HG02885 (cell line): ENCODE data around the gene RILPL2.
A peak's percentile ranks its signal among the peaks of the same experiment; 100 is the strongest.
"Not testable (repeated sequence)": the region's sequence is repeated elsewhere in the genome, so short reads cannot be mapped to it uniquely, and the experiment has no call there.

ENCODE experiments used
- ATAC-seq: cut with Tn5 transposase; IDR thresholded peaks from one replicate; pipeline ENCODE4 v1.9.1; 2021; ENCODE audit warnings: mild to moderate bottlenecking; ENCODE audit not compliant: unreplicated experiment, poor library complexity

The RILPL2 gene

DNA sequence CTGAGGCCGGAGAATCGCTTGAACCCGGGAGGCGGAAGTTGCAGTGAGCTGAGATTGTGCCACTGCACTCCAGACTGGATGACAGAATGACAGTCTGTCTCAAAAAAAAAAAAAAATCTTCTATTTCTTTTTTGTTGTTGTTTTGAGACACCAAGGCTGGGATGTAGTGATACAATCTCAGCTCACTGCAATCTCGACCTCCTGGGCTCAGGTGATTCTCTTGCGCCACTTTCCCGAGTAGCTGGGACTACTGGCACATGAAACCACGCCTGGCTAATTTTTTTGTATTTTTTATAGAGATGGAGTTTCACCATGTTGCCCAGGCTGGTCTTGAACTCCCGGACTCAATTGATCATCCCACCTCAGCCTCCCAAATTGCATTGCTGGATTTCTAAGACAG, 14.2 kb upstream of the RILPL2 start:
- ATAC-seq: no peak

DNA sequence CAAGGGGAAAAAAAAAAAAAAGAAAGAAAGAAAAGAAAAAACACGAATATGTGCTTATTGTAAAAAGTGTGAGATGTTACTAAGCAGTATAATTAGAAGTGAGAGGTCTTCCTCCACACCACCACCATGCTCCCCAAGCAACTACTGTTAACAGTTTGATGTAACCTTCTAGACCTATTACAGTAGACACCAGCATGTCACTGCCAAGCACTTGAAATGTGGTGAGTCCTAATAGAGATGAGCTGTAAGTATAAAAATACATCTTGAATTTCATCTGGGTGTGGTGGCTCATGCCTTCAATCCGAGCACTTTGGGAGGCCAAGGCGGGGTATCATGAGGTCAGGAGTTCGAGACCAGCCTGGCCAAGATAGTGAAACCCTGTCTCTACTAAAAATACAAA, 13.4 kb upstream of the RILPL2 start:
- ATAC-seq: no peak

DNA sequence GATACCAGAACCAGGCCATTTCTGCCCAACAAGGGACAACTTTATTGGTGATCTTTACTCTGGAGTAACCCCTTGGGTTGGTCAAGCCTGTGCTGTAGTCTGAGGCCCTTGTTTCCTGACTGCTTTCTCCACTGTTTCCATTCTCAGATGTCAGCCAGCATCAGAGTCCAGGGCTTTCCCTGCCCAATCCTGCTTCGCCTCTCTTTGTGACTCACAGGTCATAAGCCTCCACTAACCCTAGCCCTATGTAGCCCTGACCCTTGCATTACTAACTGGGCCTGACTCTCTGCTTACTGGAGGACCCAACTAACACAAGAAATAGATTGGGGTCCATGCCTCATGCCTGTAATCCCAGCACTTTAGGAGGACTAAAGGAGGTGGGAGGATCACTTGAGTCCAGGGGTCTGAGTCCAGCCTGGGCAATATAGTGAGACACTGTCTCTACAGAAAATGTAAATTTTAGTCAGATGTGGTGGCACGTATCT, 12.8 kb upstream of the RILPL2 start:
- ATAC-seq: no peak

DNA sequence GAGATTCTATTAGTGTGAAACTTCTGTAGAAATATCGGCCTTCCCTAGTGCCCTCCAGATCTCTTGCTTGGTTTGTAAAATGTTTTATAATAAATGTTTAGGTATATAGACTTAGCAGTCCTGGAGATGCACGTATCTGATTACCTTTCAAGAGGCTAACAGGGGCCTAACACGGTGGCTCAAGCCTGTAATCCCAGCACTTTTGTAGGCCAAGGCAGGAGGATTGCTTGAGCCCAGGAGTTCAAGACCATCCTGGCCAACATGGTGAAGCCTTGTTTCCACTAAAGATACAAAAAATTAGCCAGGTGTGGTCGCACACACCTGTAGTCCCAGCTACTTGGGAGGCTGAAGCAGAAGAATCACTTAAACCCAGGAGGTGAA, 9.8 kb upstream of the RILPL2 start:
- ATAC-seq: no peak

DNA sequence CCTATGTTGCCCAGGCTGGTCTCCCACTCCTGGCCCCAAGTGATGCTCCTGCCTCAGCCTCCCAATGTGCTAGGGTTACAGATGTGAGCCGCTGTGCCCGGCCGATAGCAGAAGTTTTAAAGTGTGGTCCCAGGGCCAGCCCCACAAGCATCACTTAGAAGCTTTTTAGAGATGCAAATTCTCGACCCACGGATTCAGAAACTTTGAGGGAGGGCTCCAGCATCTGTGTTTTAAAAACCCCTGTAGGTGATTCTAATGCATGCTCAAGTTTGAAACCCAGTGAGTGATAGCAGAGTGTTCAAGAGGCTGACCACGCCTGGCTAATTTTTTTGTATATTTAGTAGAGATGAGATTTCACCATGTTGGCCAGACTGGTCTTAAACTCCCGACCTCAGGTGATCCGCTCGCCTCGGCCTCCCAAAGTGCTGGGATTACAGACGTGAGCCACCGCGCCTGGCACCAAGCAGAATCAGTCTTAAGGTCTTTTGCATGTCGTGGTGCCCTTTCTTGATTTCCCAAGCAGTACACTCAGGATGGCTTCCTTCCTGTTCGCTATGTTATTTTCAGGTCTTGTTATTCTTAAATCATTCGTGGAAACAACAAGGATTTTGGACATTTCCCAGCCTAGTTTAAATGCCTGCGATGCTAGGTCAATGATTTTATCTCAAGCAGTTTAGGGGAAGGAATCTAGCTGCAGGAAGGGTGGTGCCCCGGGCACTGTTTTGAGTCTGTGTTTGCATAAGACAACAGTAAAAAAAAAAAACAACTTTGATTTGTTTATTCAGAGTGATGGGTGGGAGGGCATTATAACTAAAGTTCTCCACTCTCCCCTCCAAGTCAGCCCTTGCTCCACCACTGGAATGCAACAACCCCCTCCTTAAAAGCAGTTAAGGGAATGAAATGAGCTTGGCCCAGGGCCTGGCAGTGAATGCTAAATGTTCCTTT, 9.2 kb upstream of the RILPL2 start:
- ATAC-seq: no peak

DNA sequence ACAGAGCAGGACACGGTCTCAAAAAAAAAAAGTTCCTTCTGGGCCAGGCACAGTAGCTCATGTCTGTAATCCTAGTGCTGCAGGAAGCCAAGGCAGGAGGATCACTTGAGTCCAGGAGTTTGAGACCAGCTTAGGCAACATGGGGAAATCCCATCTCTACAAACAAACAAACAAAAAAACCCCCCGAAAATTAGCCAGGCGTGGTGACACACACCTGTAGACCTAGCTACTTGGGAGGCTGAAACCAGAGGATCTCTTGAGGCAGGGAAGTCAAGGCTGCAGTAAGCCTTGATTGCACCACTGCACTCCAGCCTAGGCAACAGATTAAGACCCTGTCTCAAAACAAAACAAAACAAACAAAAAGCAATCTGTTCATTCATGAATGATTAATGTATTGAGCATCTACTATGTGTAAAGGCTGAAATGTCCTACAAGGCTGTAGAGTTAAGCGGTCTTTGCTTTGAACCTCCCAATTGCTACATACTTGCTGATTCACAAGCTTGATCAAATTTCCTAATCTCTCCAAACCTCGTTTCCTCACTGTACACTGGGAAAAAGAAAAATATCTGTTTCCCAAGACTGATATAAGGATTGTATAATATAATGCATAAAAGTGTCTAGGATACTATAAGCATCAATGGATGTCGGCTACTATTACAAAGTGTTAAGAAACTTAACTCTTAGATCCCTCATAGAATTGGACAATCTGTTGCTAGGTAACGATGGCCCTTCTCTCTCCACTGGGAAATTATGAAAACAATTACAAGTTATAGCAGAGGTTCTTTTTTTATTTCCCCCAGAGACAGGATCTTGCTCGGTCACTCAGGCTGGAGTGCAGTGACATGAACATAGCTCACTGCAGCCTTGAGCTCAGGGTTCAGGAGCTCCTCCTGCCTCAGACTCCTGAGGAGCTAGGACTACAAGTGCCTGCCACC, 7.9 kb upstream of the RILPL2 start:
- ATAC-seq: no peak

DNA sequence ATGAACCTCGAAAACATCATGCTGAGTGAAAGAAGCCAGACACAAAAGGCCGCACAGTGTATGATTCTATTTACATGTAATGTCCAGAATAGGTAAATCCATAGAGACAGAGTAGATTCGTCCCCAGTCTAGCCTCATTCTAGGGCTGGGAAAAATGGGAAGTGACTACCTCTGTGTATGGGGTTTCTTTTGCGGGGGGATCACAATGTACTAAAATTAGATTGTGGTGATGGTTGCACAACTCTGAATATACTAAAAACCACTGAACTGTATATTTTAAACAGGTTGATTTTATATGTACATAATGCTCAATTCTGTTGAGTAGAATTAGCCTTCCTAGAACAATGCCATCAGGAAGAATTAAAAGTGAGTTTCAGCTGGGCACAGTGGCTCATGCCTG, 6.3 kb upstream of the RILPL2 start:
- ATAC-seq: no peak

DNA sequence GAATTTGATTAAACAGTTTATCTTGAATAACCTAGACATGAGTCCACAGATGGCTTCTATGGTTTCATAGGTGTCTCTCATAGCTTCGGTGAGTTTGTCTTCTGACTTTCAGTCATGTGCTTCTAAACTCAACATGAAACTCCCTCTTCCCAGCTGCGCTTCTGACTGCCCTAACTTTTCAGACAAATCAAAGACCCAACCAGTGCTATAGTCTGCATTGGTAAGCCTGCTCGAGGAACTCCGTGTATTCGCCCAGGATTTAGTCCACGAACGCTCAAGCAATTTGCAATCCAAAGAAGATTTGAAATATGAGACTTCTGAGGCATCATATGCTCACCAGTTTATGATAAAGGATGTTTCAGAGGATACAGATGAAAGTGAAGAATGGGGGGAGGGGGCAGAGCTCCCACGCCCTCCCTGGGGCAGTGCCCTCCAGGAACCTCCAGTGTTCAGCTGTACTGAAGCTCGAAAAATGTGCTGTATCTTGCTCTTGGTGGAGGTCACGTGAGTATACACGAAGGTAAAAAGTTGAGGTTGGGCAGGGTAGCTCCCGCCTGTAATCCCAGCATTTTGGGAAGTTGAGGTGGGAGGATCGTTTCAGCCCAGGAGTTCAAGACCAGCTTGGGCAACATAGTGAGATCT, 5.2 kb upstream of the RILPL2 start:
- peak; percentile 68 for ATAC-seq

DNA sequence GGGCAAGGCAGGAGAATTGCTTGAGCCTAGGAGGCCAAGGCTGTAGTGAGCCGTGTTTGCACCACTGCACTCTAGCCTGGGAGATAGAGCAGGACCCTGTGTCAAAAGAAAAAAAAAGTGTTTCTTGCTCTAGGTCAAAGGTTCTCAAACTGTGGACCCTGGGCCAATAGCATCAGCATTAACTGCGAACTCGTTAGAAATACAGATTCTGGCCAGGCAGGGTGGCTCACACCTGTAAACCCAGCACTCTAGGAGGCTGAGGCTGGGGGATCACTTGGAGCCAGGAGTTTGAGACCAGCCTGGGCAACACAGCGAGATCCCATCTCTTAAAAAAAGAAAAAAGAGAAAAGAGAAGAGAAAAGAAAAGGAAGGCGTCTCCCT, 858 bp downstream of the RILPL2 start:
- no peak for ATAC-seq

DNA sequence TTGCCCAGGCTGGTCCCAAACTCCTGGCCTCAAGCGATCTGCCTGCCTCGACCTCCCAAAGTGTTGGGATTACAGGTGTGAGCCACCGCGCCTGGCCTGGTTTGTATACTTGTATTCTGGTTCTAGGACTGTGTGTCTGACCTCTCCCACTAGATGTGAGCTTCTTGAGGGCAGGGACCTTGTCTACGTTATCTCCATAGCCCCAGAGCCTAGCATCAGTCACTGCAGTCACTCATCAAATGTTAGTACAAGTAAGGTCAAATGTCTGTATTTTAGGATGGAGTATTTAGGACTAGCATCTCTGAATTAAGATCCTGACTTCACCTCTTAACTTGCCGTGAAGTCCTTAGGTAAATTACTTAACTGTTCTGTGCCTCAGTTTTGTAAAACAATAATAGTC, 2.9 kb downstream of the RILPL2 start:
- ATAC-seq: no peak

DNA sequence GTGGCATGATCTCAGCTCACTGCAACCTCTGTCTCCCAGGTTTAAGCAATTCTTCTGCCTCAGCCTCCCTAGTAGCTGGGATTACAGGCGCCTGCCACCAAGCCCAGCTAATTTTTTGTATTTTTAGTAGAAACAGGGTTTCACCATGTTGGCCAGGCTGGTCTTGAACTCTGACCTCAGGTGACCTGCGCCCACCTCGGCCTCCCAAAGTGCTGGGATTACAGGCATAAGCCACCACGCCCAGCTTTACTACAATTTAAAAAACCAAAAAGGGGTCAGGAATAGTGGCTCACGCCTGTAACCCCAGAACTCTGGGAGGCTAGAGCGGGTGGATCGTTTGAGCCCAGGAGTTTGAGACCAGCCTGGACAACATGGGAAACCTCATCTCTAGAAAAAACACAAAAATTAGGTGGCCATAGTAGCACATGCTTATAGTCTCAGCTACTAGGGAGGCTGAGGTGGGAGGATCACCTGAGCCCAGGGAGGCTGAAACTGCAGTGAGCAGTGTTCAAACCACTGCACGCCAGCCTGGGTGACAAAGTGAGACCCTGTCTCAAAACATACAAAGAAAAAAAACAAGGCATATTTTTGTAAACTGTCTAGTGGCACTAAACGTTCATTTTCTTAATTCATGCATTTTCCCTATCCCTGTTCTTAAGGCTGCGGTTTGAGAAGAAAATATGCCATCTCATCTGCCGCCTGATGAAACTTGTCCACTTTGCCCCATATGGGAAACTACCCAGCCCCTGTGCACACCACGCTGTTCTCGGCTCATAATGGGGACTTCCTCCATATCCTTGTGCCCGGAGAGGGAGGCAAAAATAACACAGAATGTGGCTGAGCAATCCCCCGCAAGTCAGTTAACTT, 4.3 kb downstream of the RILPL2 start:
- ATAC-seq: not testable (repeated sequence)

DNA sequence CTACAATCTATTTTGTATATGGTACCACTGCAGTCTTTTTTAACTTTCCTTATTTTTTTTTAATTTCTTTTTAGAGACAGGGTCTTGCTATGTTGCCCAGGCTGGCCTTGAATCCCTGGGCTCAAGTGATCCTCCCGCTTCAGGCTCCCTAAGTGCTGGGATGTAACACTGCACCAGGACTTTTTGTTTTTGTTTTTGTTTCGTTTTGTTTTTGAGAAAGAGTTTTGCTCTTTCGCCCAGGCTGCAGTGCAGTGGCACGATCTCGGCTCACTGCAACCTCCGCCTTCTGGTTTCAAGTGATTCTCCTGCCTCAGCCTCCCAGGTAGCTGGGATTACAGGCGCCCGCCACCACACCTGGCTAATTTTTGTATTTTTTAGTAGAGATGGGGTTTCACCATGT, 7.4 kb downstream of the RILPL2 start:
- not testable (repeated sequence) for ATAC-seq

DNA sequence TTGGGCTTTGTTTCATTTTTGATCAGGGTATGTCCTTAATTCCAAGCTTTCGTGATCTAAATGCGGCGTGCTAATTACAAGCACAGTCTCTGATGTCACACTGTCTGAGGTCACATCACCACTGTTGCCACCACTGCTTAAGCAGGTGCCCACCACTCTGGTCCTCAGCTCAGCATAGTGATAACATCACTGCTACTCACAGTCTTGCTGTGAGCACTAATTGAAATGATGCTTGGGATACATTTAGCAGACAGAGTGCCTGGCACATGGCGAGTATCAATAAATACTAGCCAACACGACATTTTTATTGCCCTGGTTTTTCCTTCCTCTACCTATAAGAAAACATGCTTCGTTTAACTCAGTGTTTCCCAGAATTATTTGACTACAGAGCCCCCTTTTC, 7.9 kb downstream of the RILPL2 start:
- ATAC-seq: no peak

DNA sequence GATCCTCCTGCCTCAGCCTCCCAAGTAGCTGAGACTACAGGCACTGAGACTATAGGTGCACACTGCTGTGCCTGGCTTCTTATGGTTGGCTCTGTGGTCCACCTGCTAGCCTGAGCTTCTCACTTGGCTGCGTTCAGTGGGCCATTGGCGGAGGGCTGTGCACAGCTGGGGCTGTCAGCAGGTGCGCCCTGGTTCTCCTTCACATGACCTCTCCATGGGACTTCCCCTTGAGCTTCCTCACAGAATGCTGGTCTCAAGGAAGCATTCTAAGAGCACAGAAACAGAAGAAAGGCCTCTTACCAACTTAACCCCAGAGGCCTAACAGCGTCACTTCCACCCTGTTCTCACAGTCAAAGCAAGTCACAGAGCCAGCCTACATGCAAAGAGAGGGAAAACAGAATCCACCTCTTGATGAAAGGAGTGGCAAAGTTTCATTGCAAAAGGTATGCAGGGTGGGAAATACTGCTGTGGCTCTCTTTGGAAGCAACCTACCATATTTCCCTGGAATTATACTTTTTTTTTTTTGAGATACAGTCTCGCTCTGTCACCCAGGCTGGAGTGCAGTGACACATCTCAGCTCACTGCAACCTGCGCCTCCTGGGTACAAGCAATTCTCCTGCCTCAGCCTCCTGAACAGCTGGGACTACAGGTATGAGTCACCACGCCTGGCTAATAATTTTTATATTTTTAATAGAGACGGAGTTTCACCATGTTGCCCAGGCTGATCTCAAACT, 9.3 kb downstream of the RILPL2 start:
- peak; percentile 93 for ATAC-seq

DNA sequence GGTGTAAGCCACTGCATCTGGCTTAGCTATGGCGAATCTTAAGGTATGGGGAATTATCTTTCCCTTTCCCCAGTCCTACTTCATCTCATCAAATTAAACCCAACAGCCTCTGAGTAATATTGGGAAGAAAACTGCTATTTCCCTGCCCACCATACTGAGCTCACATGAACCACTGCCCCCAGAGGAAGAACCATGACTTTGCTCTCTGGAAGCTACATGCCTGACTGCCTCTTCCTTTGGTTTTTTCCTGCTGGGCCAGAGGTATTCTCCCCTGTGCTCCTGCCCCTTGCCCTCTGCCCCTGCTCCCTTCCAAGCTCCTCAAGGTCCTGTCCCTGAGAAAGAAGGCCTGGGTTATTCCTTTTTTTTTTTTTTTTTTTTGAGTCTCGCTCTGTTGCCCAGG, 15.2 kb downstream of the RILPL2 start:
- ATAC-seq: no peak

DNA sequence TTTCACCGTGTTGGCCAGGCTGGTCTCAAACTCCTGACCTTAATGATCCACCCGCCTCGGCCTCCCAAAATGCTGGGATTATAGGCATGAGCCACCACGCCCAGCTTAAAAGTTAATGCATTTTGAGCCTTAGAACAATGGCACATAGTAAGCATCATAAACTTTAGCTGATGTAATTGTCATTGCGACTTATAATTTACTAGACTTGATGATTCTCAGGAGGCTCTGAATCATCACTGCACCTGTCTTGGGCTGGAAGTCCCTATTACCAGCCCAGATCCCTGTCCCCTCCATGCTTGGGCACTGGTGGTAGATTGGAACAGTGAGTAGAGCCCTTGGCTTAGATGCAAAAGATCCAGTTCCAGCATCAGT, 26.5 kb downstream of the RILPL2 start:
- ATAC-seq: no peak

DNA sequence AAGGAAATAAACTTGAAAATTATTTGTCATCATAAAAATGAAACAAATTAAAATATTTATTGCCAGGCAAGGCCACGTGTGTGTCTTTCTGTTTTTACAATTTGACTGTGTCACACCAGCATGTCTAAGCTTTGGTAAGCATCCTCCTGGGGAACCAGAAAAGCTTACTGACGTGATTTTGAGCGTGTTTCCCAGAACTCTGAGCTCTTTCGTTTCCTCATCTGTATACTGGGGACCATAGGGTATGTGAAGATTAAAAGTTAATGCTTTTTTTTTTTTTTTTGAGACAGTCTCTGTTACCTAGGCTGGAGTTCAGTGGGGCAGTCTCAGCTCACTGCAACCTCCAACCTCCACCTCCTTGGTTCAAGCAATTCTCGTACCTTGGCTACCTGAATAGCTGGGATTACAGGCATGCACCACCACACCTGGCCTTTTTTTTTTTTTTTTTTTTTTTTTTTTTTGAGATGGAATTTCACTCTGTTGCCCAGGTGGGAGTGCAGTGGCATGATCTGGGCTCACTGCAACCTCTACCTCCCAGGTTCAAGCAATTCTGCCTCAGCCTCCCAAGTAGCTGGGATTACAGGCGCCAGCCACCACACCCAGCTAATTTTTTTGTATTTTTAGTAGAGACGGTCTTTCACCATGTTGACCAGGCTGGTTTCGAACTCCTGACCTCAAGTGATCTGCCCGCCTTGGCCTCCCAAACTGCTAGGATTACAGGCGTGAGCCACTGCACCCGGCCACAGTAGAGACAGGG, 27.0 kb downstream of the RILPL2 start:
- ATAC-seq: not testable (repeated sequence)

DNA sequence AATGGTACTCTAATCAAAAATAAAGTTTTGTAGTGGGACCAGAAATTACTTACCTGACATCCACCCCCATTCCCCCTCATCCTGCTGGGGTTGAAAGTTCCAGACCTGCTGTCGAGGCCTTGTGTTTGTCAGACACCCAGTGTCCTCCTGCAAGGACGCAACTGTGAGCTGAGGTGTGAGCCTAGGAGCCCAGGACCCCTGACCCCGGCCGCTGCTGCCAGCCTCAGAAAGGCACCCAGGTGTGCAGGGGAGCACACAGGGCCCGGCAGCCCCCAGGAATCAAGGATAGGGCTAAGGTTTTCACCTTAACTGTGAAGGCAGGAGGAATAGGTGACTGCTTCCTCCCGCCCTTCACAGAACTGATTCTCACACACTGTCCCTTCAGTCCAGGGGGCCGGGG, 27.9 kb downstream of the RILPL2 start:
- ATAC-seq: not testable (repeated sequence)
